GM18505 (cell line): Measurements from ENCODE around the gene TLR6.

Experiments
- ATAC-seq: cut with Tn5 transposase; IDR thresholded peaks from one replicate; pipeline ENCODE4 v1.9.1; 2021; ENCODE audit not compliant: unreplicated experiment
- POLR2A ChIP-seq: IDR thresholded peaks from 4 replicates; pipeline ENCODE4 v1.6.1; 2011; ENCODE audit warnings: borderline replicate concordance; ENCODE audit not compliant: insufficient read depth, insufficient read length; ENCODE audit errors: extremely low read depth

The TLR6 gene

DNA sequence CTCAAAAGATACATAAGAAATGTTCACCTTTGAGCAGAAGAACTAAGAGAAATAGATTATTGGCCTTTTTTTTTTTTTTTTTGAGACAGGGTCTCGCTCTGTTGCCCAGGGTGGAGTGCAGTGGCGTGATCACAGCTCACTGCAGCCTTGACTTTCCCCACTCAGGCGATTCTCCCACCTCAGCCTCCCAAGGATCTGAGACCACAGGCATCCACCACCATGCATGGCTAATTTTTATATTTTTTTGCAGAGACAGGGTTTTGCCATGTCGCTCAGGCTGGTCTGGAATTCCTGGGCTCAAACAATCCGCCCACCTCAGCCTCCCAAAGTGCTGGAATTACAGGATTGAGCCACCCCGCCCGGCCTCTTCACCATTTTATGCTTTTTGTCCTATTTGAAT lies 2.9 kb upstream of the TLR6 start:
- ATAC-seq = no peak

DNA sequence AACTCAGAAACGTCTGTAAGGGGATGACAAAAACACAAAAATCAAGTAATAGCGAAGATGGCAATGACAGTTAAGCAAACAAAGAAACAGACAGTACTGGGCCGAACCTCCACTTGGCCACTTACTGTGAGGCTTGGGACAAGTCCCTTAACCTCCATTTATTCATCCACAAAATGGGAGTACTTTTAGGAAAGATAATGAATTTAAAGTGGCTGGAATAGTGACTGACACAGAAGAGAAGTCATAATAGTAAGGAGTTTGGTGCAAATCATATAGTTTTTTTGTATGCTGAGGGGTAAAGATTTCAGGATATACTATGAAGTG lies 1.4 kb upstream of the TLR6 start:
- ATAC-seq = no peak
- peak; percentile 5 for TF ChIP-seq POLR2A

More for the DNA sequence above, 2.9 kb upstream of the TLR6 start:
- TF ChIP-seq POLR2A = no peak

DNA sequence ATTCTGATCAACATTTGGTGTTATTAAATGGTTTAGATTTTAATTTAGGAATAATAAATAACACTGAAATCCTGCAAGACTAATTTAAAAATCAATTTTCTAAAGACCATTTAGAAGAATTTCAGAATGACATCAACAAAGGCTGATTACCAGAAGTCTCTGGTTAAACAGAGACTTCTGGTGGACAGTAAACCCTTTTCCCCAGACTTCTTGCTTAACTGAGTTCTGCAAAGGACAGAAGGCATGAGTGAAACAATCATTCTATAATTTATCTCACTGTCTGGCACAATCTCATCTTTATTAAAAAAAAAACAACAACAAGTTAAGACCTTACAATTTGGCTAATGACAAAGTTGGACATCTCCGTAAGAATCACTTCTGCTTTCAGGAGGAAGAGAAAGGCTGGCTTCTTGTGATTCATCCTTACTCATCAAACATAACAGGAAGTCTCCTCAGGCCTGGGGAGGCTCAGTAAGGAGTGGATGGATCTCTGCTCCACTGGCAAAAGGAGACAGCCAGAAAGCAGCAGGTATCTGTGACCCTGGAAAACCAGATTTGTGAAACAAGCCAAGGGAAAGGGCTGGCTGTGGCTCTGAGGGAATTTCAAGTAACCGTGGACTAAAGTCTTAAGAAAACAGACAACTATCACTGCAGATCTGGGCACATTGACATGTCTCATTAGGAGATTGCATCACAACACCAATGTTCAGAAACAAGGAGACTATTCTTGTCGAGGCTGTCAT lies 908 bp upstream of the TLR6 start:
- TF ChIP-seq POLR2A = peak; percentile 34
- peak; percentile 63 for ATAC-seq

DNA sequence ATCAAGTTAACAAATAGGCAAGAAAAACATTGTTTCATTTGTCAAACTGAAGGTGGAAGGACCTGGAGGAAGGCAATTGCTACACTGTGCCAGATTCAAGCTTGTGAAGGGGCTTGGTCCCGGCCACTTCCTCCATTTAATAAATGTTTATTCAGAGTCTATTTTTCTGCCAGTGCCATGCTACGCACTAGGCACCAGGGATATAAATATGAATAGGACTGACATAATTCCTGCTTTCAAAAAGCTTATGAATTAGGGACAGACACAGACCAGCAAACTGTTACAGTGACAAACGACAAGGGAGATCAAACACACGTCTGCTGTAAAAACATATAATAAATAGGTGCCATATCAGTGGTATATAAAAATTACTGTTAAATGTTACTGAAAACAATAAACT lies 571 bp downstream of the TLR6 start:
- no peak for ATAC-seq
- TF ChIP-seq POLR2A = peak; percentile 19

DNA sequence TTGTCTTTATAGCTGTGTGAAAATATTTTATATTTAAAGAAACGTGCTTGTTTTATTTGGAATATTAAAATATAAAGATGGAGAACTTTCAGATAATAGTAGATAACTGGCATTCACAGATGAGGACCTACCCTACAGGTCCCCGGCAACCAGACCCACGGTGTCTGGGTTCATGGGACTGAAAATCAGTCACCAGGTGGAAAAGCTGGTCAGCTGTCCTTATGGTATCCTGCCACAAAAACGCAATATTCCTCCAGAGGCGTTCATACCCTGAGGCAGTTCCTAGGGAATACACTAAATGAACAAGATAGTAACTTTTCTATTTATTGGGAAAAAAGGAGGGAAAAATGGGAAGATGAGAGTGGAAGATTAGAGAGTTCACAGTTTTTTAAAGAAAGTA lies 1.2 kb downstream of the TLR6 start:
- no peak for ATAC-seq

GRCh38 chr4:38846015-38846414 lies 10.6 kb downstream of the TLR6 start:
- TF ChIP-seq POLR2A = no peak
- ATAC-seq = no peak

More for the DNA sequence above, 1.2 kb downstream of the TLR6 start:
- TF ChIP-seq POLR2A = no peak

GRCh38 chr4:38842994-38843393 lies 13.6 kb downstream of the TLR6 start:
- no peak for ATAC-seq
- no peak for TF ChIP-seq POLR2A

- ATAC-seq = no peak
- TF ChIP-seq POLR2A = no peak
Observed at GRCh38 chr4:38837849-38838248, 18.8 kb downstream of the TLR6 start.

- no peak for ATAC-seq
- no peak for TF ChIP-seq POLR2A
Observed at GRCh38 chr4:38837334-38837733, 19.3 kb downstream of the TLR6 start.

DNA sequence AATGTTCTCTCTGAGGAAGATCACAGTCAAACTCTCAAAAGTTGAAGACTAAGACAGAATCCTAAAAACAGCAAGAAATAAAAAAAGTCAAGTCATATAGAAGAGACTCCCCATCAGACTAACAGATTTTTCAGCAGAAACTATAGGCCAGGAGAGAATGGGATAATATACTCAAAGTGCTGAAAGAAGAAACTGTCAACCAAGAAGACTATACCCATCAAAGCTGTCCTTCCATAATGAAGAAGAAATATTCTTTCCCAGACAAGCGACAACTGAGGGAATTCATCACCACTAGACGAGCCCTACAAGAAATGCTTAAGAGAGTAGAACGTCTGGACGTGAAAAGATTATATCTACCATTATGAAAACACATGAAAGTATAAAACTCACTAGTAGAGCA lies 22.0 kb downstream of the TLR6 start:
- ATAC-seq = no peak
- no peak for TF ChIP-seq POLR2A

DNA sequence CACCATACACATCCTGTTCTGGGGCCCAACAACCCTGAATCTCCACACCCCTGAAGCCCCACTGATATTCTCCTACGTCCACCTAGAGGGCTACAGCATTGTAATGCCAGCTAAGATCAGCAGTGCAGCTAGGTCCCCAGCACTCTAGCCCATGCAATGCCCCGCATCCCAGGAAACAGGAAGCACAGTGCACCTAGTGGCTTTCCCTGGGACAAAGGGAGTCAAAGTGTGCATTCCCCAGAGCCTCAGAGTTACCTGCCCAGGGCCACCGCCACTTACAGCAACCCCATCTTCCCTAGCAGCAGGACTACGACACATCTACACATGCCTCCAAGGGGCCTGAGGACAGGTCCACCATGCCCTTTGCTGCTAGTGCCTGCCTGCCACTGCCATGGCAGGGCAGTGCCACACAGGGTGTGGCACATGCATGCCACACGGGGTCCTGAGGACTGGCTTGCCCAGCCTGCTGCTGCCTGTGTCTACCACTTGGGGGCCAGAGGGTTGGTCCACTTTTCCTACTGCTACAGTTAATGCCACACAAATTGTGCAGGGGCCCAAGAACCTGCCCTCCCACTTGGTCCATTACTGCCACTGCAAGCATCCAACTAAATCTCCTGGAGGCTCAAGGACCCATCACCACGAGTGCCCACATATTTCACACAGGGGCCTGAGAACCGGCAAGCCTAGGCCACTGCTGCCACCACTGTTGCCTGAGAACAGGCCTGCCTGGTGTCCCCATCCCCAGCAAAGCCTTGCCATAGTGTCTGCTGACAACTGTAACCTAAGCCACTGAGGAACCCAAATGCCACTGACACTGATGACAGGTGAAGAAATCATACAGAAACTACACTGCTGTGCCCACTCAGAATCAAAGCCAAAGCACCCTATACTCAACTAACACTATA lies 23.7 kb downstream of the TLR6 start:
- TF ChIP-seq POLR2A = no peak
- no peak for ATAC-seq

DNA sequence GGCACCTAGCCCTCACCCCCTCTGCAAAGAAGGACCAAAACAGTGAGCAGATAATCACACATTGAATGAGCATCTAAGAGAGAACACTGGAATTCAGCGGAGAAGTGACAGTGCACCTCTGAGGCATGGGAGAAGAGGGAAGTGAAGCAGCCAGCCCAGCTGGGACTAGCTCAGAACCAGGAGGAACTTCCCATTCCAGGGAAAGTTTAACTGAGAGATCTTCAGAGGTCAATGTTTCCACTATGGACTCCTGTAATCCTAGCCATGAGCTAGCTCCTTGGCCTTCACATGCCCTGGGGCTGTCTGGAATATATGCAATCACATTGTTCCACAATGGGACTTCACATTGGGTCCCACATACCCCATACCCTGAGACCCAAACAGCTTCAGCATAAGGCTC lies 24.4 kb downstream of the TLR6 start:
- ATAC-seq = no peak
- no peak for TF ChIP-seq POLR2A

DNA sequence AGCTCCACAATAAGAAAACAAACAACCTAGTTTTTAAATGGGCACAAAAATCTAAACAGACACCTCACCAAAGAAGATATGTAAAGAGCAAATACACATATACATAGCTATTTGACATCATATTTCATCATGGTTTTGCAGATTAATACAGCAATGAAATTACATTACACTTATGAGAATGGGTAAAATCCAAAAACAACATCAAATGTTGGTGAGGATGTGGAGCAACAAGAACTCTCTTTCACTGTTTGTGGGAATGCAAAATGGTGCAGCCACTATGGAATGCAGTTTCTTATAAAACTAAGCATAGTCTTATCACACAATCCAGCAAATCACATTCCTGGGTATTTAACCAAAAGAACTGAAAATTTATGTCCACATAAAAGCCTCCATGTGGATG lies 25.0 kb downstream of the TLR6 start:
- ATAC-seq = no peak
- TF ChIP-seq POLR2A = no peak

- TF ChIP-seq POLR2A = no peak
- ATAC-seq = no peak
Observed at GRCh38 chr4:38829237-38829636, 27.4 kb downstream of the TLR6 start.

- ATAC-seq = no peak
- TF ChIP-seq POLR2A = no peak
Observed at GRCh38 chr4:38823766-38824165, 32.9 kb downstream of the TLR6 start.

DNA sequence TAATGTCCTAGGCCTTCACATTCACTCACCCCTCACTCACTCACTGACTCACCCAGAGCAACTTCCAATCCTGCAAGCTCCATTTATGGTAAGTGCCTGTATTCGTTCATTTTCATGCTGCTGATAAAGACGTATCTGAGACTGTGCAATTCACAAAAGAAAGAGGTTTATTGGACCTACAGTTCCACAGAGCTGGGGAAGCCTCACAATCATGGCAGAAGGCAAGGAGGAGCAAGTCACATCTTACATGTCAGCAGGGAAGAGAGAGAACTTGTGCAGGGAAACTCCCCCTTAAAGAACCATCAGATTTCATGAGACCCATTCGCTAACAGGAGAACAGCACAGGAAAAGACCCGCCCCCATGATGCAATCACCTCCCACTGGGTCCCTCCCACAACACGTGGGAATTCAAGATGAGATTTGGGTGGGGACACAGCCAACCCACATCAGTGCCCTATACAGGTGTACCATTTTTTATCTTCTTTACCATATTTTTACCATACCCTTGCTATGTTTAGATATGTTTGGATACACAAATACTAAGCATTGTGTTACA lies 33.8 kb downstream of the TLR6 start:
- ATAC-seq = no peak
- TF ChIP-seq POLR2A = no peak
